A549 (cell line): Measurements from ENCODE around the gene TCF7L2. TPM values are rescaled to one million over a fixed set of nuclear protein-coding genes. Genes with fewer than 3 reads are reported as not detected.

Experiments
- ATAC-seq, 2 experiments: fragments of 200-7000 bp in 1 of 2; fragments of >200 bp in 1 of 2; cut with Nextera tagmentation in 1 of 2; cut with Tn5 transposase in 1 of 2; 3 replicates each; pipeline versions ENCODE4 v1.8.0 to v1.9.1; 2018 to 2020; ENCODE audit warnings: mild to moderate bottlenecking in 1 of 2, moderate library complexity in 1 of 2
- CTCF ChIA-PET: fragments of 300-600 bp; sonication (Branson Sonifier 250); formaldehyde crosslinking; extraction: SDS; loops from one replicate; lab custom pipeline; 2021; ENCODE audit warnings: antibody characterized with exemption, inconsistent platforms; lab: Yijun Ruan, JAX
- POLR2A ChIA-PET: fragments of 350-600 bp; formaldehyde crosslinking; extraction: SDS; loops from one replicate; lab custom pipeline; 2021; ENCODE audit warnings: antibody characterized with exemption, inconsistent platforms; lab: Yijun Ruan, JAX
- DNase-seq, 2 experiments: peaks; one replicate each; pipeline versions ENCODE4 v3.0.0 to v3.0.0-alpha.2; 2011 to 2016; ENCODE audit warnings: low read depth in 1 of 2, low spot score in 1 of 2
- FAIRE-seq: peaks from 2 replicates; lab custom pipeline; 2011; peaks lifted over from hg19 to GRCh38; lab: Jason Lieb, UNC
- H3K27ac ChIP-seq, 2 experiments: fragments of >200 bp; sonication (Bioruptor Twin); formaldehyde crosslinking; 3 replicates each; pipeline ENCODE4 v1.5.1; 2016 to 2017
- H3K4me1 ChIP-seq: fragments of >200 bp; sonication (Bioruptor Twin); formaldehyde crosslinking; 3 replicates; pipeline ENCODE4 v1.6.1; 2016
- H3K4me2 ChIP-seq: fragments of >200 bp; sonication (Bioruptor Twin); formaldehyde crosslinking; 3 replicates; pipeline ENCODE4 v1.6.1; 2016
- H3K4me3 ChIP-seq: fragments of >200 bp; sonication (Bioruptor Twin); formaldehyde crosslinking; 3 replicates; pipeline ENCODE4 v1.5.1; 2016
- H3K9me3 ChIP-seq: fragments of >200 bp; sonication (Bioruptor Twin); formaldehyde crosslinking; 3 replicates; pipeline ENCODE4 v1.6.1; 2016
- BHLHE40 ChIP-seq: IDR thresholded peaks from 2 replicates; pipeline ENCODE4 v1.6.1; 2012; ENCODE audit warnings: low read depth, low read length, inconsistent platforms
- CBX2 ChIP-seq: fragments of 200-600 bp; sonication (generic); IDR thresholded peaks from 2 replicates; pipeline ENCODE4 v1.6.1; 2016; ENCODE audit warnings: low read depth, mild to moderate bottlenecking, borderline replicate concordance
- CBX8 ChIP-seq: fragments of 200-600 bp; sonication (generic); IDR thresholded peaks from 2 replicates; pipeline ENCODE4 v1.6.1; 2016
- CHD2 ChIP-seq: fragments of 150-350 bp; IDR thresholded peaks from 2 replicates; pipeline ENCODE4 v1.6.1; 2014; ENCODE audit warnings: low read length; ENCODE audit not compliant: partially characterized antibody
- CHD4 ChIP-seq: fragments of 200-600 bp; sonication (generic); IDR thresholded peaks from 2 replicates; pipeline ENCODE4 v1.6.1; 2016; ENCODE audit warnings: antibody characterized with exemption, mild to moderate bottlenecking, borderline replicate concordance
- EHF ChIP-seq: fragments of 250-450 bp; sonication (Bioruptor Pico); IDR thresholded peaks from 2 replicates; pipeline ENCODE4 v1.5.0; 2020; ENCODE audit warnings: mild to moderate bottlenecking
- EHMT2 ChIP-seq: fragments of 200-600 bp; sonication (generic); IDR thresholded peaks from 2 replicates; pipeline ENCODE4 v1.6.1; 2016; ENCODE audit warnings: antibody characterized with exemption, low read depth, mild to moderate bottlenecking, moderate library complexity
- FOXS1 ChIP-seq: fragments of 250-450 bp; sonication (Bioruptor Pico); IDR thresholded peaks from 2 replicates; pipeline ENCODE4 v1.5.0; 2020; ENCODE audit warnings: mild to moderate bottlenecking, moderate library complexity
- HDAC2 ChIP-seq: fragments of 200-600 bp; sonication (generic); IDR thresholded peaks from 2 replicates; pipeline ENCODE4 v1.6.1; 2016
- HOXB5 ChIP-seq: fragments of 250-450 bp; sonication (Bioruptor Pico); IDR thresholded peaks from 2 replicates; pipeline ENCODE4 v1.5.0; 2020; ENCODE audit warnings: mild to moderate bottlenecking, moderate library complexity
- JUN ChIP-seq, 2 experiments: fragments of >200 bp; sonication (Bioruptor Twin); formaldehyde crosslinking; IDR thresholded peaks; 2 replicates in 1 of 2; 3 replicates in 1 of 2; pipeline ENCODE4 v1.6.1; 2016 to 2017
- JUNB ChIP-seq: fragments of >200 bp; sonication (Bioruptor Twin); formaldehyde crosslinking; IDR thresholded peaks from 2 replicates; pipeline ENCODE4 v1.6.1; 2016
- KDM1A ChIP-seq: fragments of 200-600 bp; sonication (generic); IDR thresholded peaks from 2 replicates; pipeline ENCODE4 v1.6.1; 2016; ENCODE audit warnings: low read depth, mild to moderate bottlenecking
- MAFK ChIP-seq: fragments of 450-650 bp; IDR thresholded peaks from 2 replicates; pipeline ENCODE4 v1.6.1; 2014; ENCODE audit not compliant: partially characterized antibody
- MAZ ChIP-seq: fragments of 150-350 bp; IDR thresholded peaks from 2 replicates; pipeline ENCODE4 v1.6.1; 2014; ENCODE audit warnings: antibody characterized with exemption, low read depth, low read length, borderline replicate concordance
- NPAS2 ChIP-seq: fragments of 250-450 bp; sonication (Bioruptor Pico); IDR thresholded peaks from 2 replicates; pipeline ENCODE4 v1.8.0; 2022; ENCODE audit warnings: mild to moderate bottlenecking, moderate library complexity, borderline replicate concordance
- NR3C1 ChIP-seq: fragments of >200 bp; sonication (Bioruptor Twin); formaldehyde crosslinking; IDR thresholded peaks from 3 replicates; pipeline ENCODE4 v1.6.1; 2017
- POLR2A ChIP-seq: IDR thresholded peaks from 2 replicates; pipeline ENCODE4 v1.6.1; 2012; ENCODE audit warnings: mild to moderate bottlenecking, low read length
- RAD21 ChIP-seq, 2 experiments: fragments of >200 bp in 1 of 2; sonication (Bioruptor Twin) in 1 of 2; formaldehyde crosslinking in 1 of 2; IDR thresholded peaks in 1 of 2; conservative IDR thresholded peaks in 1 of 2; 2 replicates in 1 of 2; 3 replicates in 1 of 2; pipeline ENCODE4 v1.6.1; 2012 to 2018; ENCODE audit warnings: inconsistent platforms in 1 of 2
- RARB ChIP-seq: fragments of 250-450 bp; sonication (Bioruptor Pico); IDR thresholded peaks from 2 replicates; pipeline ENCODE4 v1.8.0; 2021; ENCODE audit warnings: mild to moderate bottlenecking, moderate library complexity
- RNF2 ChIP-seq: fragments of 200-600 bp; sonication (generic); IDR thresholded peaks from 2 replicates; pipeline ENCODE4 v1.6.1; 2016; ENCODE audit warnings: low read depth, mild to moderate bottlenecking, antibody characterized with exemption, moderate library complexity, borderline replicate concordance
- SMC3 ChIP-seq: fragments of >200 bp; sonication (Bioruptor Twin); formaldehyde crosslinking; IDR thresholded peaks from 3 replicates; pipeline ENCODE4 v1.6.1; 2018; ENCODE audit warnings: inconsistent platforms
- TP53 ChIP-seq: fragments of 250-450 bp; sonication (Bioruptor Pico); IDR thresholded peaks from 2 replicates; pipeline ENCODE4 v1.5.0; 2021; ENCODE audit warnings: mild to moderate bottlenecking, moderate library complexity
- ZFP36 ChIP-seq: fragments of 450-650 bp; IDR thresholded peaks from 2 replicates; pipeline ENCODE4 v1.6.1; 2014; ENCODE audit warnings: borderline replicate concordance; ENCODE audit not compliant: partially characterized antibody
- WGBS: methylation state at CpG from one replicate; pipeline ENCODE4 v1.1.6; 2017; ENCODE audit errors: missing lambda C conversion rate; 5-methylcytosine and 5-hydroxymethylcytosine counted together
- polyA plus RNA-seq, 4 experiments: library from polyadenylated mRNA; depleted of rRNA in 3 of 4; stranded (reverse); fragments of >200 nt; fragmentation: RNase III in 1 of 4; extraction: RNeasy Plus Mini Kit Qiagen cat#74134 plus additional on column Dnase treatment in 1 of 4; gene quantifications; 2 replicates in 3 of 4; 3 replicates in 1 of 4; pipeline ENCODE4 v1.2.3, GENCODE V29; 2011 to 2017
- TF ChIP-seq, protein P1 (sequence below): fragments of 450-650 bp; IDR thresholded peaks from 2 replicates; pipeline ENCODE4 v1.6.1; 2014; ENCODE audit warnings: antibody characterized with exemption
- TF ChIP-seq, protein P2 (sequence below): IDR thresholded peaks from 2 replicates; pipeline ENCODE4 v1.6.1; 2012
- TF ChIP-seq, protein P3 (sequence below): fragments of 250-450 bp; sonication (Bioruptor Pico); IDR thresholded peaks from 2 replicates; pipeline ENCODE4 v1.5.0; 2020; ENCODE audit warnings: low read depth, mild to moderate bottlenecking, moderate library complexity
- TF ChIP-seq, protein P4 (sequence below): fragments of 150-350 bp; IDR thresholded peaks from 2 replicates; pipeline ENCODE4 v1.6.1; 2014; ENCODE audit warnings: low read depth, mild to moderate bottlenecking, low read length
- TF ChIP-seq, protein P5 (sequence below): fragments of 250-450 bp; sonication (Bioruptor Pico); IDR thresholded peaks from 2 replicates; pipeline ENCODE4 v1.5.0; 2021; ENCODE audit warnings: mild to moderate bottlenecking, moderate library complexity, borderline replicate concordance
- TF ChIP-seq, protein P6 (sequence below): IDR thresholded peaks from 2 replicates; pipeline ENCODE4 v1.6.1; 2012
- TF ChIP-seq, protein P7 (sequence below): fragments of >200 bp; sonication (Bioruptor Twin); formaldehyde crosslinking; IDR thresholded peaks from 3 replicates; pipeline ENCODE4 v1.6.1; 2016
- TF ChIP-seq, protein P8 (sequence below): fragments of >200 bp; sonication (Bioruptor Twin); formaldehyde crosslinking; IDR thresholded peaks from 2 replicates; pipeline ENCODE4 v1.6.1; 2016
- TF ChIP-seq, protein P9 (sequence below): IDR thresholded peaks from 2 replicates; pipeline ENCODE4 v1.6.1; 2012; ENCODE audit warnings: low read depth, borderline replicate concordance

TCF7L2 gene
- polyA plus RNA-seq, 2 of the 4 experiments (the other 2 are of a cell fraction) = 11.3 to 14.5 TPM

DNA sequence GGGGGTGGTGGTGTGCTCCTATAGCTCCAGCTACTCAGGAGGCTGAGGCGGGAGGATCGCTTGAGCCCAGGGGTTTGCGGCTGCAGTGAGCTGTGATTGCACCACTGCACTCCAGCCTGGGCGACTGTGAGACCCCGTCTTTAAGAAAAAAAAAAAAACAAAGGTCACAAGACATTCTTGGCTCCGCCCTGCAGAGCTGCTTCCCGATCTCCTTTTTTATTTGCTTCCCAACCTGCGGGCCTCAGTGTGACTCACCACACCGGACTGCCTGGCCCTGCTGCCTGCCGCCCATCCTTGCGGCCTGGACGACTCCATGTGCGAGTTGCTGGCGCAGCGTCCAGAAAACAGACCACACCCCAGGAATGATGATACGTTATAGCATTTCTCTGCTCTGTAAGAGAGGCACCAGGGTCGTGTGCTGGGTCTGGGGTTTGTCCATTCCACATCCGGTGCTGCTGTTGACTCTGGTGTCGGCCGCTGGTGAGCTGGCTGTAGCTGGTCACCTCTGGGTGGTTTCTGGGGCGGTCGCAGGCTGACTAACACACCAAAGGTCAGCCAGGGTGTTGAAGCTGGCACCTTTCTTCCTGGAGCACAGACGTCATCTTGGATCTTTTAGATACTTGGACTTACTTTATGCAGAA is 123.6 kb downstream of the TCF7L2 start:
- DNase-seq = peak; percentile 92 to 99
- Histone ChIP-seq H3K4me2 (peak overlapping the region; percentile 72), H3K4me1 (peaks cover 73% of the 10 kb centered on the region), H3K27ac (peak overlapping the region; percentile 92), H3K4me3 (peak overlapping the region; percentile 22; the same call in 1 of the 3 replicates), H3K9me3 (no peaks in the 10 kb centered on the region)
- ChIA-PET CTCF (interaction anchor here (0.6 to 2.6 kb wide), 14 partner anchors 10 to 509 kb away, joined by 3 to 15 read pairs (median 3); no protein-coding TSS in a partner anchor), POLR2A (interaction anchor here (0.6 to 2.6 kb wide), 18 partner anchors 9 to 124 kb away, joined by 3 to 40 read pairs (median 6); partner anchors contain the start of gene TCF7L2)
- under 1% methylated on average over 21 of the region's 23 CpGs for WGBS
- peak; percentile 99 for FAIRE-seq
- ATAC-seq = peak; percentile 96 to 97
- TF ChIP-seq BHLHE40 (peak; percentile 4; the same call in 1 of the 2 replicates), EHMT2 (no peak), SMC3 (peak; percentile 42; the same call in 1 of the 3 replicates), KDM1A (no peak), RAD21 (conservative IDR thresholded peaks at IDR 0.05 in 1 of 2, IDR thresholded peaks at IDR 0.05 in 1 of 2) (peak in 1 of 2 experiments; percentile 61; a peak in 2 of 5 replicates), MAZ (no peak), ZFP36 (no peak), JUNB (peak; percentile 94), TP53 (CRISPR knock-in tag) (no peak), NR3C1 (no peak), EHF (no peak), POLR2A (no peak; the same call in 1 of the 2 replicates), CBX2 (no peak), RNF2 (no peak), HOXB5 (no peak), MAFK (peak; percentile 82), CHD4 (no peak), CBX8 (no peak), NPAS2 (CRISPR knock-in tag) (no peak), RARB (peak; percentile 88), FOXS1 (CRISPR knock-in tag) (no peak), CHD2 (no peak), HDAC2 (no peak), JUN (IDR thresholded peaks at IDR 0.05) (peak; percentile 96 to 97)
- TF ChIP-seq, protein P1, sequence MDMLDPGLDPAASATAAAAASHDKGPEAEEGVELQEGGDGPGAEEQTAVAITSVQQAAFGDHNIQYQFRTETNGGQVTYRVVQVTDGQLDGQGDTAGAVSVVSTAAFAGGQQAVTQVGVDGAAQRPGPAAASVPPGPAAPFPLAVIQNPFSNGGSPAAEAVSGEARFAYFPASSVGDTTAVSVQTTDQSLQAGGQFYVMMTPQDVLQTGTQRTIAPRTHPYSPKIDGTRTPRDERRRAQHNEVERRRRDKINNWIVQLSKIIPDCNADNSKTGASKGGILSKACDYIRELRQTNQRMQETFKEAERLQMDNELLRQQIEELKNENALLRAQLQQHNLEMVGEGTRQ = no peak
- TF ChIP-seq, protein P2, sequence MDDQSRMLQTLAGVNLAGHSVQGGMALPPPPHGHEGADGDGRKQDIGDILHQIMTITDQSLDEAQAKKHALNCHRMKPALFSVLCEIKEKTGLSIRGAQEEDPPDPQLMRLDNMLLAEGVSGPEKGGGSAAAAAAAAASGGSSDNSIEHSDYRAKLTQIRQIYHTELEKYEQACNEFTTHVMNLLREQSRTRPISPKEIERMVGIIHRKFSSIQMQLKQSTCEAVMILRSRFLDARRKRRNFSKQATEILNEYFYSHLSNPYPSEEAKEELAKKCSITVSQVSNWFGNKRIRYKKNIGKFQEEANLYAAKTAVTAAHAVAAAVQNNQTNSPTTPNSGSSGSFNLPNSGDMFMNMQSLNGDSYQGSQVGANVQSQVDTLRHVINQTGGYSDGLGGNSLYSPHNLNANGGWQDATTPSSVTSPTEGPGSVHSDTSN = peak; percentile 61; the same call in 1 of the 2 replicates
- TF ChIP-seq, protein P3, sequence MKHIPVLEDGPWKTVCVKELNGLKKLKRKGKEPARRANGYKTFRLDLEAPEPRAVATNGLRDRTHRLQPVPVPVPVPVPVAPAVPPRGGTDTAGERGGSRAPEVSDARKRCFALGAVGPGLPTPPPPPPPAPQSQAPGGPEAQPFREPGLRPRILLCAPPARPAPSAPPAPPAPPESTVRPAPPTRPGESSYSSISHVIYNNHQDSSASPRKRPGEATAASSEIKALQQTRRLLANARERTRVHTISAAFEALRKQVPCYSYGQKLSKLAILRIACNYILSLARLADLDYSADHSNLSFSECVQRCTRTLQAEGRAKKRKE = no peak
- TF ChIP-seq, protein P4, sequence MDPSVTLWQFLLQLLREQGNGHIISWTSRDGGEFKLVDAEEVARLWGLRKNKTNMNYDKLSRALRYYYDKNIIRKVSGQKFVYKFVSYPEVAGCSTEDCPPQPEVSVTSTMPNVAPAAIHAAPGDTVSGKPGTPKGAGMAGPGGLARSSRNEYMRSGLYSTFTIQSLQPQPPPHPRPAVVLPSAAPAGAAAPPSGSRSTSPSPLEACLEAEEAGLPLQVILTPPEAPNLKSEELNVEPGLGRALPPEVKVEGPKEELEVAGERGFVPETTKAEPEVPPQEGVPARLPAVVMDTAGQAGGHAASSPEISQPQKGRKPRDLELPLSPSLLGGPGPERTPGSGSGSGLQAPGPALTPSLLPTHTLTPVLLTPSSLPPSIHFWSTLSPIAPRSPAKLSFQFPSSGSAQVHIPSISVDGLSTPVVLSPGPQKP = no peak
- TF ChIP-seq, protein P5, sequence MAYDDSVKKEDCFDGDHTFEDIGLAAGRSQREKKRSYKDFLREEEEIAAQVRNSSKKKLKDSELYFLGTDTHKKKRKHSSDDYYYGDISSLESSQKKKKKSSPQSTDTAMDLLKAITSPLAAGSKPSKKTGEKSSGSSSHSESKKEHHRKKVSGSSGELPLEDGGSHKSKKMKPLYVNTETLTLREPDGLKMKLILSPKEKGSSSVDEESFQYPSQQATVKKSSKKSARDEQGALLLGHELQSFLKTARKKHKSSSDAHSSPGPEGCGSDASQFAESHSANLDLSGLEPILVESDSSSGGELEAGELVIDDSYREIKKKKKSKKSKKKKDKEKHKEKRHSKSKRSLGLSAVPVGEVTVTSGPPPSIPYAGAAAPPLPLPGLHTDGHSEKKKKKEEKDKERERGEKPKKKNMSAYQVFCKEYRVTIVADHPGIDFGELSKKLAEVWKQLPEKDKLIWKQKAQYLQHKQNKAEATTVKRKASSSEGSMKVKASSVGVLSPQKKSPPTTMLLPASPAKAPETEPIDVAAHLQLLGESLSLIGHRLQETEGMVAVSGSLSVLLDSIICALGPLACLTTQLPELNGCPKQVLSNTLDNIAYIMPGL (CRISPR knock-in tag) = no peak
- TF ChIP-seq, protein P6, sequence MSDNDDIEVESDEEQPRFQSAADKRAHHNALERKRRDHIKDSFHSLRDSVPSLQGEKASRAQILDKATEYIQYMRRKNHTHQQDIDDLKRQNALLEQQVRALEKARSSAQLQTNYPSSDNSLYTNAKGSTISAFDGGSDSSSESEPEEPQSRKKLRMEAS = peak; percentile 98
- TF ChIP-seq, protein P7, sequence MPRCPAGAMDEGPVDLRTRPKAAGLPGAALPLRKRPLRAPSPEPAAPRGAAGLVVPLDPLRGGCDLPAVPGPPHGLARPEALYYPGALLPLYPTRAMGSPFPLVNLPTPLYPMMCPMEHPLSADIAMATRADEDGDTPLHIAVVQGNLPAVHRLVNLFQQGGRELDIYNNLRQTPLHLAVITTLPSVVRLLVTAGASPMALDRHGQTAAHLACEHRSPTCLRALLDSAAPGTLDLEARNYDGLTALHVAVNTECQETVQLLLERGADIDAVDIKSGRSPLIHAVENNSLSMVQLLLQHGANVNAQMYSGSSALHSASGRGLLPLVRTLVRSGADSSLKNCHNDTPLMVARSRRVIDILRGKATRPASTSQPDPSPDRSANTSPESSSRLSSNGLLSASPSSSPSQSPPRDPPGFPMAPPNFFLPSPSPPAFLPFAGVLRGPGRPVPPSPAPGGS = peak; percentile 93; the same call in 2 of the 3 replicates
- TF ChIP-seq, protein P8, sequence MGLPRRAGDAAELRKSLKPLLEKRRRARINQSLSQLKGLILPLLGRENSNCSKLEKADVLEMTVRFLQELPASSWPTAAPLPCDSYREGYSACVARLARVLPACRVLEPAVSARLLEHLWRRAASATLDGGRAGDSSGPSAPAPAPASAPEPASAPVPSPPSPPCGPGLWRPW = 0 out of 2 replicates have a peak, but pooled peaks have one; percentile 18
- TF ChIP-seq, protein P9, sequence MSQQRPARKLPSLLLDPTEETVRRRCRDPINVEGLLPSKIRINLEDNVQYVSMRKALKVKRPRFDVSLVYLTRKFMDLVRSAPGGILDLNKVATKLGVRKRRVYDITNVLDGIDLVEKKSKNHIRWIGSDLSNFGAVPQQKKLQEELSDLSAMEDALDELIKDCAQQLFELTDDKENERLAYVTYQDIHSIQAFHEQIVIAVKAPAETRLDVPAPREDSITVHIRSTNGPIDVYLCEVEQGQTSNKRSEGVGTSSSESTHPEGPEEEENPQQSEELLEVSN = no peak
